H1 (cell line): ENCODE results near the gene UNC93A. TPM values are rescaled to one million over a fixed set of nuclear protein-coding genes. Genes with fewer than 3 reads are reported as not detected.

Source experiments
- CTCF ChIA-PET: fragments of 300-600 bp; sonication (Branson Sonifier 250); formaldehyde crosslinking; loops from one replicate; lab custom pipeline; 2021; ENCODE audit not compliant: partially characterized antibody; lab: Charles Lee
- POLR2A ChIA-PET: fragments of 300-600 bp; sonication (Branson Sonifier 250); formaldehyde crosslinking; loops from one replicate; lab custom pipeline; 2021; ENCODE audit warnings: inconsistent platforms; ENCODE audit not compliant: partially characterized antibody; lab: Charles Lee
- DNase-seq, 2 experiments: peaks; one replicate each; pipeline versions ENCODE4 v3.0.0 to v3.0.0-alpha.2; 2010 to 2022; ENCODE audit warnings: low spot score in 2 of 2, low read depth in 1 of 2, mixed read lengths in 1 of 2
- FAIRE-seq: peaks from 2 replicates; lab custom pipeline; 2011; peaks lifted over from hg19 to GRCh38; lab: Jason Lieb, UNC
- H2AFZ ChIP-seq: 2 replicates; pipeline ENCODE4 v1.8.1; 2012; ENCODE audit warnings: low read length, inconsistent platforms
- H2AK5ac ChIP-seq: 2 replicates; pipeline ENCODE4 v1.6.1; 2013; ENCODE audit warnings: low read depth, low read length
- H2BK120ac ChIP-seq: replicated peaks from 2 replicates; pipeline ENCODE3; 2013; ENCODE audit warnings: low read depth, low read length, inconsistent platforms
- H2BK12ac ChIP-seq: 2 replicates; pipeline ENCODE4 v1.6.1; 2013; ENCODE audit warnings: low read depth, low read length
- H2BK15ac ChIP-seq: 2 replicates; pipeline ENCODE4 v1.6.1; 2013; ENCODE audit warnings: low read length
- H2BK20ac ChIP-seq: 2 replicates; pipeline ENCODE4 v1.6.1; 2013; ENCODE audit warnings: low read length
- H2BK5ac ChIP-seq: 2 replicates; pipeline ENCODE4 v1.6.1; 2013; ENCODE audit warnings: low read depth, low read length
- H3K14ac ChIP-seq: 2 replicates; pipeline ENCODE4 v1.6.1; 2013; ENCODE audit warnings: inconsistent platforms; ENCODE audit not compliant: insufficient read length
- H3K18ac ChIP-seq: 2 replicates; pipeline ENCODE4 v1.6.1; 2013; ENCODE audit warnings: low read length; ENCODE audit errors: extremely low read depth
- H3K23ac ChIP-seq: 2 replicates; pipeline ENCODE4 v1.6.1; 2013; ENCODE audit warnings: inconsistent platforms; ENCODE audit not compliant: insufficient read length
- H3K23me2 ChIP-seq: 2 replicates; pipeline ENCODE4 v1.6.1; 2013; ENCODE audit warnings: low read depth, low read length
- H3K27ac ChIP-seq: 2 replicates; pipeline ENCODE4 v1.6.1; 2011; ENCODE audit warnings: low read depth, low read length, inconsistent platforms
- H3K27me3 ChIP-seq, 4 experiments: replicated peaks in 1 of 4; 1 replicate in 1 of 4; 2 replicates in 3 of 4; pipeline versions ENCODE4 v1.6.1 to v1.8.1; 2011 to 2013; ENCODE audit warnings: low read length in 3 of 4, mild to moderate bottlenecking in 3 of 4, inconsistent platforms in 2 of 4, mixed read lengths in 2 of 4, moderate library complexity in 1 of 4; ENCODE audit not compliant: control insufficient read depth in 3 of 4, insufficient read depth in 3 of 4; ENCODE audit errors: extremely low read depth in 1 of 4
- H3K36me3 ChIP-seq, 4 experiments: 2 replicates each; pipeline versions ENCODE4 v1.6.1 to v1.8.1; 2011 to 2013; ENCODE audit warnings: mild to moderate bottlenecking in 4 of 4, low read length in 3 of 4, moderate library complexity in 2 of 4, control low read depth in 1 of 4, inconsistent platforms in 1 of 4; ENCODE audit not compliant: insufficient read depth in 4 of 4, control insufficient read depth in 2 of 4
- H3K4ac ChIP-seq: replicated peaks from 2 replicates; pipeline ENCODE3; 2013; ENCODE audit warnings: low read length, low read depth, mixed read lengths, inconsistent platforms; ENCODE audit not compliant: insufficient read length
- H3K4me1 ChIP-seq, 4 experiments: replicated peaks in 1 of 4; 1 replicate in 1 of 4; 2 replicates in 3 of 4; pipeline versions ENCODE4 v1.6.1 to v1.8.1; 2011 to 2013; ENCODE audit warnings: low read length in 3 of 4, inconsistent platforms in 2 of 4, mixed read lengths in 1 of 4; ENCODE audit not compliant: insufficient read depth in 4 of 4, control insufficient read depth in 3 of 4
- H3K4me2 ChIP-seq, 2 experiments: 2 replicates each; pipeline versions ENCODE4 v1.6.1 to v1.8.1; 2011 to 2013; ENCODE audit warnings: low read depth in 2 of 2, low read length in 2 of 2, control low read depth in 1 of 2, inconsistent platforms in 1 of 2, mild to moderate bottlenecking in 1 of 2; ENCODE audit not compliant: insufficient read depth in 1 of 2
- H3K4me3 ChIP-seq, 4 experiments: fragments of 200-600, 300-600 bp in 1 of 4; sonication (generic), shearing (Covaris generic), sonication (Bioruptor Twin) in 1 of 4; 2 replicates each; pipeline versions ENCODE4 v1.5.1 to v1.8.1; 2011 to 2016; ENCODE audit warnings: low read length in 4 of 4, low read depth in 3 of 4, control low read depth in 2 of 4, inconsistent platforms in 2 of 4, mild to moderate bottlenecking in 2 of 4, mixed read lengths in 1 of 4, moderate library complexity in 1 of 4; ENCODE audit not compliant: insufficient read depth in 2 of 4; ENCODE audit errors: extremely low read depth in 1 of 4
- H3K56ac ChIP-seq: replicated peaks from 2 replicates; pipeline ENCODE3; 2013; ENCODE audit warnings: low read depth, mild to moderate bottlenecking, mixed read lengths, low read length, inconsistent platforms; ENCODE audit not compliant: insufficient read length
- H3K79me1 ChIP-seq: 2 replicates; pipeline ENCODE4 v1.6.1; 2013; ENCODE audit warnings: low read depth, low read length, control low read depth
- H3K79me2 ChIP-seq, 2 experiments: 2 replicates each; pipeline versions ENCODE4 v1.6.1 to v1.8.1; 2012 to 2013; ENCODE audit warnings: low read length in 2 of 2, mild to moderate bottlenecking in 2 of 2, inconsistent platforms in 1 of 2; ENCODE audit not compliant: insufficient read depth in 2 of 2, control insufficient read depth in 1 of 2
- H3K9ac ChIP-seq, 4 experiments: replicated peaks in 1 of 4; 1 replicate in 1 of 4; 2 replicates in 3 of 4; pipeline versions ENCODE4 v1.6.1 to v1.8.1; 2011 to 2013; ENCODE audit warnings: low read depth in 3 of 4, low read length in 3 of 4, control low read depth in 2 of 4, mild to moderate bottlenecking in 2 of 4, moderate library complexity in 2 of 4, inconsistent platforms in 1 of 4; ENCODE audit errors: extremely low read depth in 1 of 4
- H3K9me3 ChIP-seq, 2 experiments: 2 replicates each; pipeline versions ENCODE4 v1.6.1 to v1.8.1; 2012 to 2013; ENCODE audit warnings: mild to moderate bottlenecking in 2 of 2, moderate library complexity in 2 of 2, control low read depth in 1 of 2, inconsistent platforms in 1 of 2, low read depth in 1 of 2, low read length in 1 of 2, mixed read lengths in 1 of 2; ENCODE audit not compliant: insufficient read depth in 2 of 2
- H4K20me1 ChIP-seq, 2 experiments: replicated peaks in 1 of 2; 2 replicates each; pipeline versions ENCODE3 to v1.8.1; 2011 to 2013; ENCODE audit warnings: inconsistent platforms in 2 of 2, low read length in 2 of 2, mild to moderate bottlenecking in 1 of 2; ENCODE audit not compliant: insufficient read depth in 2 of 2, control insufficient read depth in 1 of 2
- H4K5ac ChIP-seq: 2 replicates; pipeline ENCODE4 v1.6.1; 2013; ENCODE audit warnings: low read length, low read depth, mixed read lengths, inconsistent platforms; ENCODE audit not compliant: insufficient read length
- H4K8ac ChIP-seq: 2 replicates; pipeline ENCODE4 v1.8.0; 2013; ENCODE audit warnings: mild to moderate bottlenecking, moderate library complexity, low read length, inconsistent platforms; ENCODE audit not compliant: insufficient read depth; ENCODE audit errors: extremely low read depth
- H4K91ac ChIP-seq: replicated peaks from 2 replicates; pipeline ENCODE3; 2013; ENCODE audit warnings: low read length, mixed read lengths, inconsistent platforms; ENCODE audit not compliant: insufficient read length
- ATF3 ChIP-seq: IDR thresholded peaks from 2 replicates; pipeline ENCODE4 v1.6.1; 2011; ENCODE audit warnings: low read depth, mild to moderate bottlenecking, low read length; ENCODE audit not compliant: insufficient read depth
- BACH1 ChIP-seq: IDR thresholded peaks from 2 replicates; pipeline ENCODE4 v1.6.1; 2012; ENCODE audit warnings: low read length, improper control_type of control experiment
- KDM1A ChIP-seq: fragments of 200-600, 300-600 bp; sonication (generic); IDR thresholded peaks from 2 replicates; pipeline ENCODE4 v1.7.1; 2016; ENCODE audit warnings: mild to moderate bottlenecking, low read length, borderline replicate concordance
- RXRA ChIP-seq: IDR thresholded peaks from 2 replicates; pipeline ENCODE4 v1.6.1; 2011; ENCODE audit warnings: low read depth, mild to moderate bottlenecking, low read length, moderate library complexity; ENCODE audit not compliant: insufficient read depth
- TBP ChIP-seq: IDR thresholded peaks from 2 replicates; pipeline ENCODE4 v1.6.1; 2011; ENCODE audit warnings: low read depth, low read length, improper control_type of control experiment
- WGBS, 2 experiments: shearing (Covaris generic) in 1 of 2; methylation state at CpG; one replicate each; pipeline versions ENCODE4 v1.1.6 to v1.1.7; 2013 to 2015; ENCODE audit warnings: low lambda C conversion rate in 2 of 2, mixed read lengths in 2 of 2, inconsistent platforms in 1 of 2, low coverage in 1 of 2, missing lambda C conversion rate in 1 of 2; ENCODE audit not compliant: insufficient replicate concordance in 2 of 2, insufficient coverage in 1 of 2, insufficient read length in 1 of 2; ENCODE audit errors: extremely low coverage in 1 of 2, missing lambda C conversion rate in 1 of 2; 5-methylcytosine and 5-hydroxymethylcytosine counted together
- polyA plus RNA-seq, 7 experiments: library from polyadenylated mRNA; depleted of rRNA in 3 of 7; stranded (reverse) in 5 of 7; unstranded in 2 of 7; fragments of >200 nt in 5 of 7; fragments of 200-250 nt in 2 of 7; gene quantifications; 1 replicate in 5 of 7; 2 replicates in 1 of 7; 4 replicates in 1 of 7; pipeline versions ENCODE4 v1.2.1 to v1.2.3, GENCODE V29; 2011 to 2013; ENCODE audit warnings: missing spikeins in 2 of 7, mixed read lengths in 2 of 7
- total RNA-seq: library from RNA; stranded (reverse); fragmentation: NEBNext Ultra II Directional; extraction: Animal tissue kit (Norgen Biotek cat#: 25700); gene quantifications from 2 replicates; pipeline ENCODE4 v1.2.1, GENCODE V29; 2021

Gene UNC93A
- total and polyA plus RNA-seq, 2 of the 8 experiments (the other 6 are each of a cell fraction or from before 2014, with no cell fraction given), result 0.39 TPM; not detected in 1

GRCh38 chr6:167266830-167267555 is 24.1 kb upstream of the UNC93A start:
- no peak overlapping the region for H2AFZ ChIP-seq
- H3K79me2 ChIP-seq, result no peaks in the 10 kb centered on the region
- H3K36me3 ChIP-seq, result no peaks in the 10 kb centered on the region
- no peak overlapping the region for H3K4ac ChIP-seq
- no peaks in the 10 kb centered on the region for H3K27me3 ChIP-seq
- no peak overlapping the region for H2BK120ac ChIP-seq
- no peak overlapping the region for H3K9ac ChIP-seq
- no peak overlapping the region for H4K5ac ChIP-seq
- no peaks in the 10 kb centered on the region; a peak in 2 of 7 replicates for H3K4me1 ChIP-seq
- 0 out of 2 replicates have a peak overlapping the region, but pooled peaks have one; percentile 65 for H2AK5ac ChIP-seq
- H4K91ac ChIP-seq, result no peak overlapping the region
- no peak overlapping the region for H3K56ac ChIP-seq
- DNase-seq, result peak in 1 of 2 experiments; percentile 39
- H2BK12ac ChIP-seq, result no peak overlapping the region
- H3K79me1 ChIP-seq, result no peaks in the 10 kb centered on the region
- H3K4me2 ChIP-seq, result no peak overlapping the region
- 0 out of 4 replicates have a peak, but pooled peaks cover 0 to 3% of the 10 kb centered on the region in 2 experiments for H3K9me3 ChIP-seq
- H3K14ac ChIP-seq, result no peak overlapping the region
- H3K4me3 ChIP-seq, result no peak overlapping the region
- H2BK20ac ChIP-seq, result peak overlapping the region; percentile 93; the same call in 1 of the 2 replicates
- peak overlapping the region; percentile 55; the same call in 1 of the 2 replicates for H2BK5ac ChIP-seq
- H2BK15ac ChIP-seq, result no peak overlapping the region
- no peaks in the 10 kb centered on the region for H4K20me1 ChIP-seq
- no peak overlapping the region for H3K23ac ChIP-seq
- H3K27ac ChIP-seq, result no peak overlapping the region
- WGBS, 2 experiments, result 94% methylated on average over 20 of the region's 21 CpGs; no CpG with 5 or more reads in 1 of the 2 experiments
- peak overlapping the region; percentile 51 for H3K18ac ChIP-seq
- ChIA-PET CTCF (interaction anchor here (0.5 to 1.5 kb wide), 3 partner anchors 19 to 1060 kb away, joined by 3 to 4 read pairs (median 4); no protein-coding TSS in a partner anchor), POLR2A (interaction anchor here (1.2 kb wide), 1 partner anchor 11 kb away, joined by 4 read pairs; no protein-coding TSS in a partner anchor)
- no peaks in the 10 kb centered on the region for H3K23me2 ChIP-seq
- no peak for FAIRE-seq
- H4K8ac ChIP-seq, result peak overlapping the region; percentile 86; the same call in 1 of the 2 replicates
- TF ChIP-seq RXRA (no peak), TBP (no peak), ATF3 (no peak), KDM1A (no peak), BACH1 (no peak)
